Ammon's horn (tissue), 1 donor: ENCODE data around the gene SLC5A6.

Source experiments
- DNase-seq: peaks from one replicate; pipeline ENCODE4 v3.0.0-alpha.2; 2016; ENCODE audit warnings: low spot score

SLC5A6 gene

DNA sequence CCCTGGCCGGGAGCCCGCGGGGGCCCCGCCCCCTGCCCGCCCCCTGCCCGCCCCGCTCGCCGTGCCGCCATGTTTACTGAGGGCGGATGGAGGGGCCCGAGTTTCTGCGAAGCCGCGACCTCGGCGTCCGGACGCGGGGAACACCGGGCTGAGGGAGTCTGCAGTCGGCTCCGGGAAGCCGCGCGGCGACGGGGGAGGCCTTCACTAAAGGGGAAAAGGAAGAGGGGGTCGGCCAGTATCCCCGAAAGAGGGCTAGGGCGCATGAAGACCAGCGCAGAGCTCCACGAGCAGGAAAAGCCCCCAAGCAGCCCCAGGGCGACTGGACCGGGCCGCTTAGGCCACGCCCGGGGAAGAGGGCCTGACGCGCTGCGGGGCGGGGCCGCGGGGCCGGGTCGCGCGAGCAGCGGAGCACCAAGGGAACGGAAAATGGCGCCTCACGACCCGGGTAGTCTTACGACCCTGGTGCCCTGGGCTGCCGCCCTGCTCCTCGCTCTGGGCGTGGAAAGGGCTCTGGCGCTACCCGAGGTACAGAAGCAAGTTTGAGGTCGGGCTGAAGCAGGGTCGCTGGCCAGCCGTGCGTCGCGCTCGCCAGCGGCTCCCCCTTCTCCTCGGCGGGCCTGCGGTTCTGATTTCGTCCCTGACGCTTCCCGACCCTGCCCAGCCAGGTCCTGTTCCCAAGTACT, at the start of gene SLC5A6, which contains the start of gene ATRAID:
TSS of gene SLC5A6 (minus strand) at position 326 of the 683 bp plus-strand sequence. CDS start 4,618 bp downstream, outside the sequence.
TSS of gene ATRAID (plus strand) at position 99 of the 683 bp plus-strand sequence. CDS start at position 427, 328 bp downstream.
- peak; percentile 92 for DNase-seq

- DNase-seq: peak; percentile 20
These were observed 49.3 kb upstream of the SLC5A6 start for GRCh38 chr2:27261241-27261925.

DNA sequence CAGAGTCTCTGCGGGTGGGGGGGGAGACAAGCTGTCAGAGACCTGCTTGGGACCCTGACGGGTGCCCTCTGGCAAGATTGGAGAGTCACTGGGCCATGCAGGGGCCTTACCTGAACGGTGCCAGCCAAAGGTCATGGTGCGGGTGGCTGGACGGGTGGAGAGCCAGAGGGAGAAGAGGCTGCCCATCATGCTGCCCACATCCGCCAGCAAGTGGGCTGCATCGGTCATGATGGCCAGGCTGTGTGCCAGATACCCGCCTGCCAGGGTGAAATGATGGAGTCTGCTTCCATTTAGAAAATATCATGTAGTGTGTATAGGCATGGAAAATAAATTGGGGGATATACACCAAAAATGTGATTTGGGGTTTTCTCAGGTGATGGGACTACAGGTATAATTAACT, 46.0 kb upstream of the SLC5A6 start:
- DNase-seq: no peak

GRCh38 chr2:27256855-27257454, 44.9 kb upstream of the SLC5A6 start:
- no peak for DNase-seq

DNA sequence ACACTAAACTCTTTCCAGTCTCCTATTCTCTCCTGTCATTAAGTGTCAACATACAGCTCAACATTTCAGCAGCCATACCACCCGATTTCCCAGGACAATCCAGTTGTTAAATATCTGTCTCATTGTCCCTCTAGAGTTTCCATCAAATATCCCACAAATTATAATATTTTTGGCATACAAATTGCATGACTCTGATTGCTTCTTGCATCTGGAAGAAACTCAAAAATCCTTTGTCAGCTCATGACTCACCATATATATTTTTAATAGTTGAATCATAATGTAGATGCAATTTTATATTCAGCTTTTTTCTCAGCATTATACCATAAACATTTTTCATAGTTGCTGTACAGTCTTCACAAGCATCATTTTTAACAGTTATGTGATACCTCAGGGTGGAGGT, 43.6 kb upstream of the SLC5A6 start:
- no peak for DNase-seq

DNA sequence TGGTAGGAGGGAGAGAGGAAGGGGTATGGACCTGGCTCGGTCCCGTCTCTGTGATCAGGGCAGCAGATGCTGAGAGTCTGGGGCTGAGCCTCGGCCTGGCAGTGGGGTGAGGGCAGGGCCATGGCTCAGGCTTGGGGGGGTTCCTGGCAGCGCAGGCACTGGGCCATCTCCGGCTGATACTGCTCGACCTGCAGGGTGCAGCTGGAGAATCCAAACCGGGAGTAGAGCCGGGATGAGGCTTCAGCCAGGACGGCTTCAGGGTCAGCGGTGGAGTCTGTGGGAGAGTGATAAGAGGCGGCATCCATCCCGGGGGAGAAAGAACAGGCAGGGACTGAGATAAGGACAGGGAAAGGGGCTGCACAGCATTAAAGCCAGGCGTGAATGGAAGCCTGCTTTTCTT, 43.1 kb upstream of the SLC5A6 start:
- no peak for DNase-seq

DNA sequence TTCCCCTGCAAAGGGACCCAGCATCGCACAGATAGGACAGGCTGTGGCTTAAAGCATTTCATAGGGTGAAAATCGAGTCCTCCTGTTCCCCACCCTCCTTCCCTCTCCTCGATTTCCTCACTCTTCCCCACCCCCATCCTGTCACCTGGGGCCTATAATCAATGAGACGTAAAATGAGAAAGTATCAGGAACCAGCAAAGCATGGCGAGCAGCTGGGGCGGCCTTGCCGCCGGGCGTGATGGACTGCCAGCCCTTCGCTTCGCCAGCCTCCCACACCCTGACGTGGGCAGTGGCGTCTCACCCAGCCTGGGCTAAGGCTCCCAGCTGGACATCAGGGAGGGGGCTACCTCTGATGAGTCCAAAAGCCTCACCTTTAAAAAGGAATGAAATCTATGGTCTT, 39.7 kb upstream of the SLC5A6 start:
- no peak for DNase-seq

DNA sequence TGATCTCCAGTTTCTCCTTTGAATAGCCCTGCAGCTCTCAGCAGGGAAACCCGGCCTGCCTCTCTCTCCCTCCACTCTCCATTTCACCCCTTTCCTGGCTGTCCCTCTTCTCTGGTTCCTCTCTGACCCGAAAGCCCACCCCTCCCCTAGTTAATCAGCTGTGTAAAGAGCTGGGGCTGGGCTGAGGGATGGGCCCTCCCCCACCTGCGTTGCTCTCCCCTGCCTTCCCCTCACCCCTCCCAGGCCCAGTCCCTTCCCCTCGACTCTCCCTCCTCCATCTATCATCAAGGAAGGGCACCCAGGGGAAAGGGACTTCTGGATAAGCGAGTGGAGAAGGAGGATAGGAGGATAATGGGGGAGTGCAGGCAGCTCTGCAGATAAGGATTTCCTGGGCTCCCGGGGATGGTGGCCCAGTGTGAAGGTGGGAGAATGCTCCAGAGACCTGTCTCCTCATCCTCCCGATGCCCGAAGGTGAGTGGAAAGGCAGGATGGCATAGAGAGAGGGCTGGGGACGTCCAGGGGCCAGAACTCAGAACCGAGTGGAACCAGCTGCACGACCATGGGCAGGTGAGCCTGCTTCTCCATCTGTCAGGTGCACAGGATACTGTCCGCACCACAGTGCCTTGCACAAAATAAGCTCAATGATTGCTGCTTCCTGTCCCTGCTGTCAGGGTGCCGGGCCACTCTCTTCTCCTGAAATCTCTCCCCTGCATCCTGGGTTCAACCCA, 38.7 kb upstream of the SLC5A6 start:
- DNase-seq: no peak

GRCh38 chr2:27249891-27250651, 38.0 kb upstream of the SLC5A6 start:
- DNase-seq: peak; percentile 36

- no peak for DNase-seq
These were observed 37.3 kb upstream of the SLC5A6 start for GRCh38 chr2:27249159-27249890.

GRCh38 chr2:27247893-27248292, 35.8 kb upstream of the SLC5A6 start:
- DNase-seq: no peak

GRCh38 chr2:27245626-27246025, 33.6 kb upstream of the SLC5A6 start:
- no peak for DNase-seq

DNA sequence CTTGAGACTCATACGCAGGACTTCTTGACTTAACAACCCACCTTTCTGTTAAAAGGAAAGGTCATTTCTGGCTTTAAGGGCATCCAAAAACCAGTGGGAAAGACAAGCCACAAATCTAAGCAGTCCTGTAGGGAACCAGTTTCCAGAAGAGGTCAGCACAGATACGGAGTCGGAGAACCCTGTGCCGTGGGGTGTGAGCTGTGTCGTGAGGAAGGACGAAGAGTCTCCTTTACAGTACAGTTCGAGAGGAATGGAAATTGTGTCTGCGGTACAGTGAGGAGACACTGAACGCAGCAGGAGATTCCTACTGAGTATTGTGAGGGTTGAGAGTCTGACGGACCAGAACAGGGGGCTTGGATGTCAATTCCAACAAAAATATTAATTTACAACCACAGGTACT, 33.0 kb upstream of the SLC5A6 start:
- DNase-seq: no peak

- no peak for DNase-seq
These were observed 31.5 kb upstream of the SLC5A6 start for GRCh38 chr2:27243391-27244130.

- no peak for DNase-seq
These were observed 30.5 kb upstream of the SLC5A6 start for GRCh38 chr2:27242614-27242951.

DNA sequence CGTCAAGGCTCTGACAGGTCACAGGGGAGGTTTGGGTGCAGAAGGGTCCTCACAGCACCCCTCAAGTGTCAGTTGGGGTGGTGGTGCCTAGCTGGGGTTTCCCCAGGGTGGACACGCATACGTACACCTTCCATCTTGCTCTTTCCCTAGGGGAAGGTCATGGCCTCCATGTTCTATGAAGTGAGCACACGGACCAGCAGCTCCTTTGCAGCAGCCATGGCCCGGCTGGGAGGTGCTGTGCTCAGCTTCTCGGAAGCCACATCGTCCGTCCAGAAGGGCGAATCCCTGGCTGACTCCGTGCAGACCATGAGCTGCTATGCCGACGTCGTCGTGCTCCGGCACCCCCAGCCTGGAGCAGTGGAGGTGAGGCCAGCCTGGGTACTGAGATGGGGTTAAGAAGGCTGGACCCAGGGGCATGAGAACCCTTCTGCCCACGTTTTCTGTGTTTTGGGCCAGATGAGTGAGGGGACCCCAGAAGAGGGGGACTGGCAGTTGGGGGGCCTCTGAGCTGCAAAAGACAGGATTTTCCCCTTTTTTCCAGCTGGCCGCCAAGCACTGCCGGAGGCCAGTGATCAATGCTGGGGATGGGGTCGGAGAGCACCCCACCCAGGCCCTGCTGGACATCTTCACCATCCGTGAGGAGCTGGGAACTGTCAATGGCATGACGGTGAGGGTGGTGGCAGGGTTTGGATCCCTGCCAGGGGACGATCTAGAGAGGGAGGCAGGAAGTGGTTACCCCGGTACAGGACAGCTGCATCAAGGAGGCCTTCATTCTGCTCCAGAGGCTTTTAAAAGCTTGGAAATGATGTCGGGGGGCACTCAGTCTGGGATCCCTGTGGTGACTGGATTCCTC, 29.9 kb upstream of the SLC5A6 start:
- DNase-seq: no peak

GRCh38 chr2:27240406-27240805, 28.3 kb upstream of the SLC5A6 start:
- no peak for DNase-seq

- DNase-seq: no peak
These were observed 26.9 kb upstream of the SLC5A6 start for GRCh38 chr2:27238976-27239375.

DNA sequence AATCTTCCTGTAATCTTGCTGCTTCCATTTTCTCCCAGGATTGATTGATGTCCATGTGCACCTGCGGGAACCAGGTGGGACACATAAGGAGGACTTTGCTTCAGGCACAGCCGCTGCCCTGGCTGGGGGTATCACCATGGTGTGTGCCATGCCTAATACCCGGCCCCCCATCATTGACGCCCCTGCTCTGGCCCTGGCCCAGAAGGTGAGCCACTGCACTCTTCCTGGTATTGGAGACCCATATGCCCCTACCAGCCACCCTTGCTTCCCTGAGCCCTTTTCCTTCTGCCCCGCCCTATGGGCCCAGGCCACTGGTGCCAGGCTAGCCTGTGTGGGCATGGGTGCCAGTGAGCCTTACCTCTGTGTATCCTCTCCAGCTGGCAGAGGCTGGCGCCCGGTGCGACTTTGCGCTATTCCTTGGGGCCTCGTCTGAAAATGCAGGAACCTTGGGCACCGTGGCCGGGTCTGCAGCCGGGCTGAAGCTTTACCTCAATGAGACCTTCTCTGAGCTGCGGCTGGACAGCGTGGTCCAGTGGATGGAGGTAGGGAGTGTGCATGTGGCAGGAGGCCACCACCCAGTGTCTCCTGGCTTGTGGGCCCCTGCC, 25.4 kb upstream of the SLC5A6 start:
- DNase-seq: no peak
